KOPT-K1 (cell line): ENCODE data around the gene LIMS1.

ENCODE experiments used
- H3K27ac ChIP-seq: fragments of 200-600 bp; sonication (generic); 2 replicates; pipeline ENCODE4 v1.5.1; 2016; ENCODE audit warnings: antibody characterized with exemption, mild to moderate bottlenecking, low read depth, low read length; ENCODE audit not compliant: poor library complexity, severe bottlenecking
- H3K36me3 ChIP-seq: fragments of 200-600 bp; sonication (generic); 2 replicates; pipeline ENCODE4 v1.5.1; 2017; ENCODE audit warnings: antibody characterized with exemption, mild to moderate bottlenecking, low read length, moderate library complexity; ENCODE audit not compliant: insufficient read depth
- H3K9me3 ChIP-seq: fragments of 200-600 bp; sonication (generic); 2 replicates; pipeline ENCODE4 v1.5.1; 2017; ENCODE audit warnings: antibody characterized with exemption, low read length, mild to moderate bottlenecking; ENCODE audit not compliant: insufficient read depth, poor library complexity, severe bottlenecking

LIMS1 gene

DNA sequence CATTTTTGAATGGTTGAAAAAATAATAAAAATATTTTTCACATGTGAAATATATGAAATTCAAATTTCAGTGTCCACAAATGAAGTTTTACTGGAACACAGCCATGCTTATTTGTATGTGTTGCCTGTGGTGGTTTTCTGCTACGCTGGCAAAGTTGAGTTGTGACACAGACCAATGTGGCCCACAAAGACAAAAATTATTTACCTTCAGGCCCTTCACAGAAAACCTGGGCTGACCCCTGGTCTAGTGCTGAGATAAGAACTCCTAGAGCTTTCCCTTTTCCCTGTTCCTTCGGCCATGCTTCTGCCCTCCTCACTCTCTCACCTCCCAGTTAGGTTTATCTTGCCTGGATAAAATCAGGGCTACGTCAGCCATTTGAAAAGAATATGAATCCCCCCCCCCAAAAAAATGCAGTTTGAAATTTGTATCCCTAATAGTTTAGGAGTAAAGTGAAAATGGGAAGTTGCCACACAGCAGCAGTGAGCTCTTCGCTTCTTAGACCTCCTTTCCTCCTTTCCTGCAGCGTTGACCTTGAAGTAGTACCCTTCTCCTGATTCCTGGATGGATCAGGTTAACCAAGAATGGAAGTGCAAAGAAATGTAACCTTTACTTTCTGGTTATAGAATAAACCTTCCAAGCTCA is 91.0 kb downstream of the LIMS1 start:
- Histone ChIP-seq H3K36me3 (no peaks in the 10 kb centered on the region), H3K9me3 (no peaks in the 10 kb centered on the region), H3K27ac (no peak overlapping the region)

DNA sequence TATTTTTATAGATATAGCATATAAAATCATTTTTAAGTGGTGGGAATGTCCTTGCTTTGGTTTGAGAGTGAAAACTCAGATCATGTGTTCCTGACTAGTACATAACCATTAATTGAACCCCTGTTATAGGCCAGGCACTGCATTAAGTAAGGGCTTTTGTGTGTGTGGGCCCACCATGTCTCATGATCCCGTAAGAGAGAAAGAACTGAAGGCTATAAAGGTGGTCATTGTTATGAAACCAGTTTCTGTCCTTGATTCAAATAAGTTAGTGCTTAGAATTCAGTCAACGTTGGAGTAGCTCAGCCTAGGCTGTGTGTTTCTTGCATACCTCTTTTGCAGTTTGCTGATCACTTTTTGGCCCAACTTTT is 91.5 kb downstream of the LIMS1 start:
- Histone ChIP-seq H3K9me3 (no peaks in the 10 kb centered on the region), H3K36me3 (no peaks in the 10 kb centered on the region), H3K27ac (no peak overlapping the region)

DNA sequence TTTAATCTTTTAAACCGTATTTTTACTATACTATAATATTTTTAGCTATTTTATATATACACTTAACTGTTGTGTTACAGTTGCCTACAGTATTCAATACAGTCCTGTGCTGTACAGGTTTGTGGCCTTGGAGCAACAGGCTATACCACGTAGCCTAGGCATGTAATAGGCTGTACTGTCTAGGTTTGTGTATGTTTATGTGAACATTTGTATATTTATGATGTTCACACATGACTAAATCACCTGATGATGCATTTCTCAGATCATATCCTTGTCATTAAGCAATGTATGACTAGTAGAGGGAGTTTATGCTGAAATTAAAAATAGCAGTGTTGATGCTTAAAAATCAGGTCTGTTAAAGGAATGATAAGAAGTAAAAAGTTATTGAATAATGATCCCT is 92.7 kb downstream of the LIMS1 start:
- Histone ChIP-seq H3K27ac (no peak overlapping the region), H3K9me3 (no peaks in the 10 kb centered on the region), H3K36me3 (no peaks in the 10 kb centered on the region)

DNA sequence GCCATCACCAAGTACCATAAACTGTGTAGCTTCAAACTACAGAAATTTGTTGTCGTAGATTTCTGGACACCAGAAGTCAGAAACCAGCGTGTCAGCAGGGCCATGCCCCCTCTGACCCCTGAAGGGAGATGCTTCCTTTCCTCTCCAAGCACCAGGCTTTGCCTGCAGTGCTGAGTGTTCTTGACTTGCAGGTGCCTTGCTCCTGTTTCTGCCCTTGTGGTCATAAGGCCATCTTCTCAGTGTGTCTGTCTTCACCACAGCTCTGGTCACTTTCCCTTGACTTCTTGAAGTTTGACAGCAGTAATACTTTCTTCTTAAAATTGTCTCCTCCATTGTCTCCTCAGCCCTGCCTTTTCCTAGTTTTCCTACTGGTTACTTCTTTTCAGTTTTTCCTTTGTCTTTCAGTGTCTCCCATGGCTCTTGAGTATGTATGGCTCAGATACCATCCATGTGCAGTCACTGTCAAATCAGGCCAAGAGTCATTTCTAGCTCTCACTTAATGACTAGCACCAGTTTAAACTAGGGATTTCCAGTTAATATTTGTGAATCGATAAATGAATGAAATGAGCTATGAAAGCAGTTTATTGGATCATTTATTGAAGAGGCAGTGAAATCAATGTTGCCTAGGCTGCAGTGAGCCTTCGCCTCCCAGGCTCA is 93.8 kb downstream of the LIMS1 start:
- Histone ChIP-seq H3K36me3 (no peaks in the 10 kb centered on the region), H3K27ac (no peak overlapping the region), H3K9me3 (no peaks in the 10 kb centered on the region)

DNA sequence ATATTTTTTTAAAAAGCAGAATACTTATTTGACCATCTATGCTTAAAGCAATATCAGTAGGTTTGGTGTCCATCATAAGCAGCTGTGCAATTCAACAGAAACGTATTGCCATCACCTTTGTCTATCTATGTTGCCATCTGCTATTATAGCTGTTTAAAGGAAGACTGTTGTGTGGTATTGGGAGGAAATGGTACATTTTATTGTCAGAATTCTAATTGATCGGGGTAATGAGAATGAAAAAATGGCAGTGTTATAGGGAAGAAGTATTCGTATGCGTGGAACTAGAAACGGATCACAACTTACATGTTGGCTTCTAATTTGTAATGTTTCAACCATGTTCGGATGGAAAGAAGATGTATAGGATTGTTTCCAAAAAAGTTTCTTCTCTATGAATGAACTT is 94.7 kb downstream of the LIMS1 start:
- Histone ChIP-seq H3K27ac (no peak overlapping the region), H3K9me3 (no peaks in the 10 kb centered on the region), H3K36me3 (no peaks in the 10 kb centered on the region)

DNA sequence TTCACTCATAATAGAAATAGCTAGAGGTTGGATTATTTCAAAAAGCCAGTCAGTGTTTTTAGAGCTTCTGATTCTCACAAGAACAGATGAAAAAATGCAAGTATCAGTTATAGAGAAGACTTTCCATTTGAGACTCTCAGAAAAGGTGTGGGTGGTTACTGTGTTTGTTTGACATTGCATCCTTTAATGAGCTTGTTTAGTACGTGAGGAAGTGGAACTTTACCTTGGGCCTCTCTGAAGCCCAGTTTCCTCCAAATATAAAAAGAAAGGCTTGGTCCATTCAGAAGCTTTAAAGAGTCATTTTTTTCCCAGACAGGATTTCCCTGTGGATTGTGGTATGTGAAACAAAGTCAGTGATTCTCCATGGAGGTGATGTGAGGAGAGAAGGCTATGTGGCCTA is 95.1 kb downstream of the LIMS1 start:
- Histone ChIP-seq H3K9me3 (no peaks in the 10 kb centered on the region), H3K27ac (no peak overlapping the region), H3K36me3 (no peaks in the 10 kb centered on the region)

DNA sequence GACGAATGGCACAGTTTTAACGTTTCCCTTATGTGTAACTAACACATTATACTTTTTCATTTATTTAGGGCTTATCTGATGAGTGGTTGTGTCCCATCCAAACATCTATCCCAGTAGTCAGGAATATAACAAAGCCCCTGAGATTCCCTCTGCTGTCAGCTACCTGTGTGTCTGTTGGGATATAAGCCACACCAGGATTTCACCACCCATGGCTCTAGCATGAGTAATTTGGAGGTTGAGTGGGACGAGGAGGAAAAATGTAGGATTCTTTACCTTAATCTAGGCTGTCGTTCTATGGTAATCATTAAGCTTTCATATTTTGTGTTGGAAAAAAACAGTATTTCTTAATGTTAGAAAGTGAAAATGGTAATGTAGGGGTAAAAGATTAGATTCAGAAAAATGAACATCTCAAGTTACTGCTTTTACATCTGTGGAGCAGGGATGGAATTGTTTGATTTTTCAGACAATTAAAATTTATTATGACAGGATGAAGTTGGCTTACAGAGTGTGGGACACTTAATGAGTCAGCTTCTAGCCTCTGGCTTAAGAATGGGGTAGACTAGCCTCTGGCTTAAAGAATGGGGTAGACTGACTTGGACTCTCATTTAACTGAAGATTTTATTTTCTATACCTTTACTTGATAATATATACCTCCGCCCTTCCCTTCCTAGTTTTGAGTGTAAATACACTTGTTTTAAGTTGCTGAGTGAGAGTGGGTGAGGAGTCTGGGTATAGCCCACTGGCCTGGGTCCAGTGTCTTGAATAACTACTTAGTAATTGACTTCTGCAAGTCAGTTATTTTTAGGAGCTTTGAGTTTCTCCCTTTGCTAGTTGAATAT is 96.5 kb downstream of the LIMS1 start:
- Histone ChIP-seq H3K27ac (no peak overlapping the region), H3K36me3 (no peaks in the 10 kb centered on the region), H3K9me3 (no peaks in the 10 kb centered on the region)

DNA sequence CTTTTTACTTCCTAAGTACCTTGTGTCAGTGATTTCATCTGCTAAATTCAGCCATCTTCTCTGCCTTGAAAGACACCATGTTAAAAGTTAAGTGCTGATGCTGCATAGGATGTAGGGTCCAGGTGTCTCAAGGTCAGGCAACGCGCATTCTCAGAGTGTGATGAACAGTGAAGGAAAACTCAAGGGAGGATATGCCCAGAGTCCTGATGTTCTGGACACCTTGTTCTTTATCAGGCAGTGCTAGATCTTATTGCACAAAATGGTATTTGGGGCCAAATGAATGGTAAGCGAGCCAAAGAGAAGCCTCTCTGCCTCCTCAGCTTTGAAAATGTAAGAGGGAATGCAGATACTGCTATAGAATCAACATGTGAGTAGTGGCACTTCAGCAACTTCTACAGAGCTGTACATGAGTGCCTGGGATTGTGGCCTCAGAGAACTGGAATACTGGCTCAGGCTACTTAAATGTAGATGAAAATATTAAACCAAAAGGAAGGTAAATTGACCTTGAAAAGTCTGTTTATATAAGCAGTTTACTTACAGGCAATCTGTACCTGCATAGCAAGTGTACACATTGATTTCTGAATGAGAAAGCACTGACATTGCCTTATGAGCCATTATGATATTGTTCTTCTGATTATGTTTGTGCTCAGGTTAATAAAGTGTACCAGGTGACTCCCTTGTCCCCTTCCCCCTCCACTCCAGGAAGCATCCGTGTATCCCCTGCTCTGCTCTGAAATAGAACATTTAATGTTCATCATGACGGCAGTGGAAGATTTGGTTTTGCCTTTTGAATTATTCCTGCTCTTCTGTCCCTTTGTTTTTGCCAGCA is 98.3 kb downstream of the LIMS1 start:
- H3K36me3 ChIP-seq: no peaks in the 10 kb centered on the region
- H3K27ac ChIP-seq: no peak overlapping the region
- H3K9me3 ChIP-seq: no peaks in the 10 kb centered on the region

DNA sequence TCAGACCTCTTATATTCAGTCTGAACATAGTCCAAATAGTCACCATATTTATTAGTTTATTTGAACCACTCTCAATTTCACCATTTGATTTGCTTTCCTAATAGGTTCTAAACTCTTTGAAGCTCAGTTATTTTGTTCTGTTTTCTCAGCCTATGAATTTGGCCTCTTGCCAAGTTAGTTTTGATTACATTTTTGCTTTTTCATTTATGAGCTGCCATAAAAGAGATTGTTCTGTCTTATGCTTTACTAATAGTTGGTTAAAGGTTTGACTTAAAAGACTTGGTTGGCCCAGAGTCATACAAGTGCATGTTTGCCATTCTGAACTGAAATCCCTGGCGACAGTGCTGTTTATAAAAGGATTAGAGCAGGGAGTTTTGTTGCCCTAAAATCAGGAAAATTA is 99.1 kb downstream of the LIMS1 start:
- H3K27ac ChIP-seq: no peak overlapping the region
- H3K9me3 ChIP-seq: no peaks in the 10 kb centered on the region
- no peaks in the 10 kb centered on the region for H3K36me3 ChIP-seq

DNA sequence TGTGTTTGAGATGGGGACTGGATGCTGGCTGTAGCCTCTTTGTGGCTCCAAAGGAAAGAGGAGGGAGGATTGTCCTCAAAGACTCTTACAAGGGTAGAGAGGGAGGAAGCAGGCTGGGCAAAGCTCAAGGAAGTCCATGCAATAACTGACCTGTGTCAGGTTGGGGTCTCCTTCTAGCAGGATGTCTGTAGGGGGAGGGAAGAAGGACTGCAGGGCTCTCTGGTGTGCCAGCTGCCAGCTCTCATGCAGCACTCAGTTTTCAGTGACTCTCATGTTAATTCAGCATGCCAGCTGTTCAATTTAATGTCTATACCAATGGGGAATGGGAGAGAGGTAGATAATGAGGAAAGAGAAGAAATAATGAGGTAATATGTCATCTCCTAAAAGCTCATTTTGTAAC is 99.7 kb downstream of the LIMS1 start:
- Histone ChIP-seq H3K27ac (no peak overlapping the region), H3K9me3 (no peaks in the 10 kb centered on the region), H3K36me3 (no peaks in the 10 kb centered on the region)

DNA sequence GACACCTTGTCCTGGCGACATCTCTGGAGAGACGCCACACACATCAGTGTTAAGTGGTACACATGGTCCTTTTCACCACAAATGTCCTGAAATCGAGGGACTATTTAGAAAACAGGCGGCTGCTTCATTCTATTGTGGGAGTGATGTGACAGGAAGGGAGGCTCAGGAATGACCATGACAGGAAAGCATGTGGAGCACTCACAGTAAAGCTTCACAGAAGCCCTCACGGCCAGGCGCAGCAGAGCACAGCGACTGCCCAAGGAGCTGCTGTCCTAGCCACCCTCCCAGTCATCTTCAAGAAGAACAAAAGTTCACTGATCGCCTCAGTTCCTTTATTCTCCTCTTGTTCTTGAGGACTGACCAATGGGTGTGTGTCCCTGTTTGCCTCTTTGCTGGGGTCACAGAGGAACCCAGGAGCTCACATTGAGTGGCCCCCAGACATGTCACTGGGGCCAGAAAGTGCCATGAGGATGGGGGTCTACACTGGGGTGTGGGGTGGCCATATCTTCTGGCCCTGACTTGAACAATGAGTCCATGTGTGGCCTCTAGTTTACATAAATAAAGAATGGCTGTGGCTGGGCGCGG is 100.4 kb downstream of the LIMS1 start:
- no peaks in the 10 kb centered on the region for H3K9me3 ChIP-seq
- H3K36me3 ChIP-seq: no peaks in the 10 kb centered on the region
- no peak overlapping the region for H3K27ac ChIP-seq

DNA sequence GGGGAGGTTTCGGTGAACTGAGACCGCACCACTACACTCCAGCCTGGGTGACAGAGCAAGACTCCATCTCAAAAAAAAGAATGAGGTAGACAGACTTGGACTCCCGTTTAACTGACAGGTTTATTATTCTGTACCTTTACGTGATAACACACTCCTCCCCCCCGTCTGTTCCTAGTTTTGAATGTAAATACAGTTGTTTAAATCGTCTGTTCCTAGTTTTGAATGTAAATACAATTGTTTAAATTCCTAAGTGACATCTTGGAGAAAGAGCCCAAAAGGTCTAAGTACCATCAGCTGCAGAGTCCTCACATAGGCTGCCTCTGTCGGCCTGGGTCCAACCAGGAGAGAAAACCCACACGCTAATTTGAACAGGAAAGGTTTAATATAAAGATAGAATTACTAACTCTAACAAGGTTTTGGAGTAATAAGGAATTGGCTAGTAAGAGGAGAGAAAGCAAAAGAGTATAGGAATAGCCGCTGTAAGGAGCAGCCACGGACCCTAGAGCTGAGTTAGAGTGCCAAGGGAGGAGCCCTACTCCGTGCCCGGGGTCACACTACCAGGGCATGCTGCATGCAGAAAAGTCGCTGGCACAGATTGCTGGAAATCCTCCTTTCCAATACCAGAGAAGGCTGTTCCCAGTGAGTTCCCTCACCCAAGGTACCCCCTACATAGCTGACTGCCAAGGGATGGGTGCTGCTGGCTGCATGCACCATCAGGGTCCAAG is 101.5 kb downstream of the LIMS1 start:
- Histone ChIP-seq H3K36me3 (no peaks in the 10 kb centered on the region), H3K27ac (no peak overlapping the region)

DNA sequence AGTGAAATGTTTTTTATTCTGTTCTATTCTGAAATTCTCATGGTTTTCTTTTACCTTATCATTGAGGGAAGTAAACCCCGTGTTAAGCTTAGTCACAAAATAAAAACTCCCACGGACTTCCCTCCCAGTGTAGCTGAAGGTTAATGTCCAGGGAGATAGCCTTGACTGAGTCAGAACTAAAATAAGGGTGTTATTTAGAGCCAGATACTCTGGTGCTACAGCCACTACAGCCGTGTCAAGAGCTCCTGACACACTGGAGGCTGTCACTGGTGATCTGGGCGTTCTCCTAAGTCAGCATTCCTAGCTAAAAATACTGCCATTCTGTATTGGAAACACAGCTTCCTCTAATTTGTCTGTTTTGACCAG is 103.0 kb downstream of the LIMS1 start:
- no peak overlapping the region for H3K27ac ChIP-seq
- H3K9me3 ChIP-seq: no peaks in the 10 kb centered on the region

More for the DNA sequence above, 101.5 kb downstream of the LIMS1 start:
- H3K9me3 ChIP-seq: no peaks in the 10 kb centered on the region

DNA sequence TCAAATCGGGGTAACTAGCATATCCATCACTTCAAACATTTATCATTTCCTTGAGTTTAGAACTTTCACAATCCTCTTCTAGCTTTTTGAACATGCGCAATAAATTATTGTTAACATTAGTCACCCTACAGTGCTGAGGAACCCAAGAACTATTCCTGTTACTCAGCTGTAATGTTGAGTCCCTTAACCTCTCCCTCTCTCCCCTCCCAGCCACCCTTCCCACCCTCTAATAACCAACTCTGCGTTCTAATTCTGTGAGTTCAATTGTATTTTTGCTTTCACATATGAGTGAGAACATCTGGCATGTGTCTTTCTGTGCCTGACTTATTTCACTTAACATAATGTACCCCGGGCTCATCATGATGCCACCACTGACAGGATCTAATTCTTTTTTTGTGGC is 106.5 kb downstream of the LIMS1 start:
- Histone ChIP-seq H3K27ac (no peak overlapping the region), H3K36me3 (no peaks in the 10 kb centered on the region), H3K9me3 (peaks cover 22% of the 10 kb centered on the region)

More for the DNA sequence above, 103.0 kb downstream of the LIMS1 start:
- no peaks in the 10 kb centered on the region for H3K36me3 ChIP-seq
